ENCODE data around the gene HNRNPM.
"Not testable (repeated sequence)": the region's sequence is repeated elsewhere in the genome, so short reads cannot be mapped to it uniquely, and the experiment has no call there.

HNRNPM gene

GRCh38 chr19:8425331-8425730 lies 19.4 kb upstream of the HNRNPM start:
- DNase-seq, result not testable (repeated sequence)

GRCh38 chr19:8426283-8426682 lies 18.5 kb upstream of the HNRNPM start:
- no peak for DNase-seq

- DNase-seq, result no peak
Measured at GRCh38 chr19:8429044-8429443, 15.7 kb upstream of the HNRNPM start.

GRCh38 chr19:8429826-8430225 lies 14.9 kb upstream of the HNRNPM start:
- no peak for DNase-seq

GRCh38 chr19:8430650-8431049 lies 14.1 kb upstream of the HNRNPM start:
- no peak for DNase-seq

- no peak for DNase-seq
Measured at GRCh38 chr19:8438236-8438635, 6.5 kb upstream of the HNRNPM start.

- no peak for DNase-seq
Measured at GRCh38 chr19:8441725-8442544, 2.8 kb upstream of the HNRNPM start.

GRCh38 chr19:8444140-8444676 lies 567 bp upstream of the HNRNPM start:
- DNase-seq, result not testable (repeated sequence)

- peak; percentile 46 for DNase-seq
Measured at GRCh38 chr19:8445488-8446001, 770 bp downstream of the HNRNPM start.

GRCh38 chr19:8446061-8446709 lies 1.4 kb downstream of the HNRNPM start:
- DNase-seq, result no peak

GRCh38 chr19:8449830-8450229 lies 5.1 kb downstream of the HNRNPM start:
- no peak for DNase-seq

- DNase-seq, result no peak
Measured at GRCh38 chr19:8451377-8451776, 6.6 kb downstream of the HNRNPM start.

GRCh38 chr19:8451885-8452284 lies 7.1 kb downstream of the HNRNPM start:
- DNase-seq, result no peak

- DNase-seq, result no peak
Measured at GRCh38 chr19:8452446-8453123, 7.8 kb downstream of the HNRNPM start.

GRCh38 chr19:8453616-8454015 lies 8.8 kb downstream of the HNRNPM start:
- no peak for DNase-seq

- DNase-seq, result no peak
Measured at GRCh38 chr19:8454218-8454617, 9.4 kb downstream of the HNRNPM start.

GRCh38 chr19:8455018-8455417 lies 10.2 kb downstream of the HNRNPM start:
- DNase-seq, result no peak

GRCh38 chr19:8456064-8456463 lies 11.3 kb downstream of the HNRNPM start:
- no peak for DNase-seq

GRCh38 chr19:8457209-8457608 lies 12.4 kb downstream of the HNRNPM start:
- no peak for DNase-seq

GRCh38 chr19:8457827-8458226 lies 13.1 kb downstream of the HNRNPM start:
- DNase-seq, result no peak

GRCh38 chr19:8458380-8458779 lies 13.6 kb downstream of the HNRNPM start:
- DNase-seq, result no peak

GRCh38 chr19:8459095-8459494 lies 14.3 kb downstream of the HNRNPM start:
- DNase-seq, result no peak

- no peak for DNase-seq
Measured at GRCh38 chr19:8459520-8460270, 14.9 kb downstream of the HNRNPM start.

Data from midbrain (tissue), 1 donor.